Panc1 (cell line): ENCODE data around the gene FLII.

ENCODE experiments used
- CTCF ChIP-seq: fragments of 450-650 bp; IDR thresholded peaks from 2 replicates; pipeline ENCODE4 v1.5.1; 2017; ENCODE audit warnings: mild to moderate bottlenecking
- POLR2AphosphoS5 ChIP-seq: IDR thresholded peaks from 2 replicates; pipeline ENCODE4 v1.6.1; 2012; ENCODE audit warnings: mild to moderate bottlenecking, low read depth, low read length, moderate library complexity
- REST ChIP-seq, 2 experiments: IDR thresholded peaks; 2 replicates each; pipeline ENCODE4 v1.6.1; 2011 to 2012; ENCODE audit warnings: low read depth in 2 of 2, control low read depth in 1 of 2, low read length in 1 of 2, mild to moderate bottlenecking in 1 of 2, moderate library complexity in 1 of 2; ENCODE audit not compliant: insufficient read depth in 1 of 2

- TF ChIP-seq CTCF (no peak), REST (IDR thresholded peaks at IDR 0.05; ENCODE audit: insufficient read depth in 1 of 2, low read depth in 2 of 2, low read length in 1 of 2) (no peak), POLR2AphosphoS5 (no peak)
Measured at GRCh38 chr17:18248811-18249210, 9.7 kb downstream of the FLII start.
